Peyer's patch (tissue), 4 donors: ENCODE measurements around the gene TMEM37. TPM values are rescaled to one million over a fixed set of nuclear protein-coding genes. Genes with fewer than 3 reads are reported as not detected.
A peak's percentile ranks its signal among the peaks of the same experiment; 100 is the strongest.

Experiments used
- DNase-seq, 3 donors: peaks; one replicate each; pipeline ENCODE4 v3.0.0-alpha.2; 2017 to 2019
- H3K27ac ChIP-seq, 4 donors: fragments of 200-600 bp; sonication (generic); one replicate each; pipeline ENCODE4 v1.5.1; 2016 to 2019
- H3K27me3 ChIP-seq, 2 donors: fragments of 200-600 bp; sonication (generic); one replicate each; pipeline ENCODE4 v1.5.1; 2019
- H3K36me3 ChIP-seq, 3 donors: fragments of 200-600 bp; sonication (generic); one replicate each; pipeline ENCODE4 v1.5.1; 2016 to 2019
- H3K4me1 ChIP-seq, 4 donors: fragments of 200-600 bp; sonication (generic); one replicate each; pipeline ENCODE4 v1.5.1; 2016 to 2019
- H3K4me3 ChIP-seq, 4 donors: fragments of 200-600 bp; sonication (generic); 1 replicate in 3 of 4; 2 replicates in 1 of 4; pipeline ENCODE4 v1.5.1; 2016 to 2019; ENCODE audit warnings: mild to moderate bottlenecking in 1 of 4
- H3K9me3 ChIP-seq, 4 donors: fragments of 200-600 bp; sonication (generic); one replicate each; pipeline ENCODE4 v1.5.1; 2016 to 2019; ENCODE audit warnings: mild to moderate bottlenecking in 1 of 4
- CTCF ChIP-seq, 6 experiments: fragments of 450-650 bp in 4 of 6; fragments of 200-600 bp in 2 of 6; sonication (generic) in 1 of 6; IDR thresholded peaks; one replicate each; pipeline ENCODE4 v1.5.1; 2017 to 2019; ENCODE audit warnings: antibody characterized with exemption in 6 of 6, mild to moderate bottlenecking in 3 of 6, moderate library complexity in 1 of 6
- POLR2A ChIP-seq, 2 donors: fragments of 450-650 bp; IDR thresholded peaks; one replicate each; pipeline ENCODE4 v1.5.1; 2017; ENCODE audit warnings: antibody characterized with exemption in 2 of 2, mild to moderate bottlenecking in 2 of 2, moderate library complexity in 2 of 2
- total RNA-seq, 4 donors: library from RNA; depleted of rRNA; stranded (reverse); fragments of >200 nt; gene quantifications; one replicate each; pipeline ENCODE4 v1.1.0, GENCODE V29; 2016

The TMEM37 gene
- total RNA-seq, 4 donors from 2014 or later = 17.3 to 542 (median 214) TPM

- no peaks in the 10 kb centered on the region for H3K36me3 ChIP-seq
- H3K27ac ChIP-seq = no peak overlapping the region
- TF ChIP-seq CTCF (IDR thresholded peaks at IDR 0.05) (peak; percentile 36 to 90 (median 88)), POLR2A (IDR thresholded peaks at IDR 0.05) (no peak)
- H3K4me1 ChIP-seq = no peaks in the 10 kb centered on the region
- H3K4me3 ChIP-seq = no peak overlapping the region
- H3K27me3 ChIP-seq = no peaks in the 10 kb centered on the region
- H3K9me3 ChIP-seq = no peaks in the 10 kb centered on the region
- peak in 1 of 3 donors; percentile 70 for DNase-seq
Observed at GRCh38 chr2:119476301-119477112, 44.9 kb downstream of the TMEM37 start.

- no peak for DNase-seq
- no peaks in the 10 kb centered on the region for H3K9me3 ChIP-seq
- H3K4me1 ChIP-seq = no peaks in the 10 kb centered on the region
- H3K4me3 ChIP-seq = no peak overlapping the region
- no peaks in the 10 kb centered on the region for H3K36me3 ChIP-seq
- no peak for TF ChIP-seq POLR2A (IDR thresholded peaks at IDR 0.05)
- TF ChIP-seq CTCF (IDR thresholded peaks at IDR 0.05) = no peak
- H3K27me3 ChIP-seq = no peaks in the 10 kb centered on the region
- H3K27ac ChIP-seq = no peak overlapping the region
Observed at GRCh38 chr2:119477113-119477505, 45.5 kb downstream of the TMEM37 start.

- H3K9me3 ChIP-seq = no peaks in the 10 kb centered on the region
- DNase-seq = no peak
- H3K4me1 ChIP-seq = no peaks in the 10 kb centered on the region
- H3K27ac ChIP-seq = no peak overlapping the region
- H3K27me3 ChIP-seq = no peaks in the 10 kb centered on the region
- H3K4me3 ChIP-seq = no peak overlapping the region
- no peaks in the 10 kb centered on the region for H3K36me3 ChIP-seq
- no peak for TF ChIP-seq CTCF (IDR thresholded peaks at IDR 0.05)
- no peak for TF ChIP-seq POLR2A (IDR thresholded peaks at IDR 0.05)
Observed at GRCh38 chr2:119478188-119478977, 46.7 kb downstream of the TMEM37 start.

GRCh38 chr2:119478978-119479295 lies 47.3 kb downstream of the TMEM37 start:
- H3K4me1 ChIP-seq = no peaks in the 10 kb centered on the region
- H3K27me3 ChIP-seq = no peaks in the 10 kb centered on the region
- no peaks in the 10 kb centered on the region for H3K9me3 ChIP-seq
- H3K4me3 ChIP-seq = no peak overlapping the region
- TF ChIP-seq CTCF (IDR thresholded peaks at IDR 0.05) = no peak
- TF ChIP-seq POLR2A (IDR thresholded peaks at IDR 0.05) = no peak
- no peaks in the 10 kb centered on the region for H3K36me3 ChIP-seq
- DNase-seq = no peak
- no peak overlapping the region for H3K27ac ChIP-seq

GRCh38 chr2:119480184-119480583 lies 48.5 kb downstream of the TMEM37 start:
- Histone ChIP-seq H3K9me3 (no peaks in the 10 kb centered on the region), H3K4me1 (no peaks in the 10 kb centered on the region), H3K4me3 (no peak overlapping the region), H3K27me3 (no peaks in the 10 kb centered on the region), H3K36me3 (no peaks in the 10 kb centered on the region), H3K27ac (no peak overlapping the region)
- TF ChIP-seq POLR2A (IDR thresholded peaks at IDR 0.05) (no peak), CTCF (IDR thresholded peaks at IDR 0.05) (no peak)
- no peak for DNase-seq
